Duodenal mucosa (tissue), 2 donors: ENCODE measurements around the gene CLASP1.
"Not testable (repeated sequence)": the region's sequence is repeated elsewhere in the genome, so short reads cannot be mapped to it uniquely, and the experiment has no call there.

ENCODE experiments used
- H3K27ac ChIP-seq: one replicate; pipeline ENCODE4 v1.7.0; 2013; ENCODE audit warnings: low read depth, low read length
- H3K27me3 ChIP-seq, 2 donors: one replicate each; pipeline ENCODE4 v1.7.0; 2013; ENCODE audit warnings: low read length in 2 of 2, control low read depth in 1 of 2; ENCODE audit not compliant: insufficient read depth in 2 of 2, control insufficient read depth in 1 of 2
- H3K36me3 ChIP-seq, 2 donors: one replicate each; pipeline ENCODE4 v1.7.0; 2013; ENCODE audit warnings: low read length in 2 of 2, control low read depth in 1 of 2; ENCODE audit not compliant: insufficient read depth in 2 of 2, control insufficient read depth in 1 of 2
- H3K4me1 ChIP-seq, 2 donors: one replicate each; pipeline ENCODE4 v1.7.0; 2013; ENCODE audit warnings: low read length in 2 of 2, control low read depth in 1 of 2; ENCODE audit not compliant: insufficient read depth in 2 of 2, control insufficient read depth in 1 of 2
- H3K4me3 ChIP-seq, 2 donors: one replicate each; pipeline ENCODE4 v1.7.0; 2013; ENCODE audit warnings: low read length in 2 of 2, low read depth in 1 of 2
- H3K9ac ChIP-seq, 2 donors: one replicate each; pipeline ENCODE4 v1.7.0; 2013; ENCODE audit warnings: low read length in 2 of 2, low read depth in 1 of 2
- H3K9me3 ChIP-seq, 2 donors: one replicate each; pipeline ENCODE4 v1.7.0; 2013; ENCODE audit warnings: low read length in 2 of 2, control low read depth in 1 of 2; ENCODE audit not compliant: control insufficient read depth in 1 of 2

Gene CLASP1

DNA sequence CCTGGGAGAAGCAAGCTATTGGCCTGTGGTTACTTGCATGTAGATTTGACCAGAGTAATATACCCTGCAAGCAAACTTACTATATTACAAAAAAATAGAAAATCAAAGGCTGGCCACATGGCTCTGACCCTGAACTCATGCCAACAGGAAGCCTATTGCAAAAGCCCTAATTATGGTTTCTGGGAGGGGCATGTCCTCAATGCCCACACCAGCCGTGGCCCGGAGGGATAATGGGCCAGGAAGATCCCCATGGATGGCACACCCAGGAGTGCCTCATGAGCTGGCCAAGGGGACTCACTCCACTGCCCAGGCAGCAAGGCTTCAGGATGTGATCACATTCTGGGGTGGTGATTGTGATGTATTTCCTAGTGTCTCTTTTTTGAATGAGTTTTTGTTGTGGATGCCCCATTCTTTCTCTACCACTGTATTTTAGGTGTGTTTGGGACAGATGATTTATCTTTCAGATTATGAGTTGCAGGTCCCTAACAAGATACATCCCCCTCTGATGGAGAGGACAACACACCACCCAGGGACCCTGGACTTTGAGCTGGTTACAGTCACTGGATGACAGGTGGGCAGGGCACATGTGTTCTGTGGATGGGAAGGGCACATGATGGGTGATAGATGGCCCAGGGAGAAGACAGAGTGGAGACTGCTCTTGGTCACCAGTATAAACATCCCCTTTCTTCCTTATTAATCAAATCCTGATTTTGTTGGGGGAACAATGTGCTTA lies 345.6 kb downstream of the CLASP1 start:
- no peaks in the 10 kb centered on the region for H3K9me3 ChIP-seq
- H3K36me3 ChIP-seq: no peaks in the 10 kb centered on the region
- H3K4me3 ChIP-seq: no peak overlapping the region
- H3K9ac ChIP-seq: no peak overlapping the region
- peaks cover 0 to 6% of the 10 kb centered on the region in 2 donors for H3K27me3 ChIP-seq
- no peaks in the 10 kb centered on the region for H3K4me1 ChIP-seq
- H3K27ac ChIP-seq: no peak overlapping the region

DNA sequence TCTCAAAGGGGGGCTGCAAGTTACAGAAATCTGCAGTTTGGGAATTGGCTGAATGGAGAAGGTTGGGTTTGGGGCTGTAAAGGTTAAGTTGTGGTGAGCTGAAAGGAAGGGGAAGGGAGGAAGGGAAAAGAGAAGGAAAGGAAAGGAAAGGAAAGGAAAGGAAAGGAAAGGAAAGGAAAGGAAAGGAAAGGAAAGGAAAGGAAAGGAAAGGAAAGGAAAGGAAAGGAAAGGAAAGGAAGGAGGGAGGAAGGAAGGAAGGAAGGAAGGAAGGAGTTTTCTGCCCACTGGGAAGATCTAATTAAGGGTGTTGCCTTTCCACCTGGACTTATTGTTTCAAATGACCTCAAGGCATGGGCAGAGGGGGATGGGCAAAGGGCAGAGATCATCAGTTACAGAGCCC lies 348.1 kb downstream of the CLASP1 start:
- H3K36me3 ChIP-seq, H3K27ac ChIP-seq, H3K27me3 ChIP-seq, H3K9ac ChIP-seq, H3K4me1 ChIP-seq, H3K4me3 ChIP-seq, H3K9me3 ChIP-seq: not testable (repeated sequence)

DNA sequence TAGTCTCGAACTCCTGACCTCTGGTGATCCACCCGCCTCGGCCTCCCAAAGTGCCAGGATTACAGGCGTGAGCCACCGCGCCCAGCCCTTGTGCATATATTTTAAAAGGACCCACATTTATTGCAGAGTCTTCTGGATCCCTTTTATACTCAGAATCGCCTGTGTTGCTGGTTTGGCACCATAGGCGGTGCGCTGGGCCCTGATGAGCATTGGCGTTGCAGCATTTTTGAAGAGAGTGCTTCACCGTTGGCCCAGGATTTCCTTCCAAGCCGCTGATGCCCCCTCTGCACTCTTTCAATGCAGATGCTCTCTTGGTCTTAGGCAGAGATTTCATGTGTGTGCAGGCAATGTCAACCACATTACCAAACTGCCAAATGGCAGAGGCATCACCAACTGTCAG lies 350.8 kb downstream of the CLASP1 start:
- Histone ChIP-seq H3K36me3 (no peaks in the 10 kb centered on the region), H3K9ac (no peak overlapping the region), H3K27me3 (peaks cover 5% of the 10 kb centered on the region in 2 donors), H3K27ac (no peak overlapping the region), H3K9me3 (no peaks in the 10 kb centered on the region), H3K4me1 (no peaks in the 10 kb centered on the region), H3K4me3 (no peak overlapping the region)

DNA sequence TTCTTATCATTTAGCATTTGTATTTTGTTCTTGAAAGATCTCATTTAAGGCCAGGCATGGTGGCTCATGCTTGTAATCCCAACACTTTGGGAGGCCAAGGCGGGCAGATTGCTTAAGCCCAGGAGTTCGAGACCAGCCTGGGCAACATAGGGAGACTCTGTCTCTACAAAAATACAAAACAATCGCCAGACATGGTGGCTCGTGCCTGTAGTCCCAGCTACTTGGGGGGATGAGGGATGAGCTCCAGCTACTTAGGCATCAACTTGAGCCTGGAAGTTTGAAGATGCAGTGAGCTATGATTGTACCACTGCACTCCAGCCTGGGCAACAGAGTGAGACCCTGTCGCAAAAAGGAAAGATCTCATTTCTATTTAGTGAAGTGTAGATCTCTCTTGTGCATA lies 351.4 kb downstream of the CLASP1 start:
- not testable (repeated sequence) for H3K9me3 ChIP-seq, H3K27me3 ChIP-seq, H3K9ac ChIP-seq, H3K4me3 ChIP-seq, H3K27ac ChIP-seq, H3K4me1 ChIP-seq, H3K36me3 ChIP-seq

DNA sequence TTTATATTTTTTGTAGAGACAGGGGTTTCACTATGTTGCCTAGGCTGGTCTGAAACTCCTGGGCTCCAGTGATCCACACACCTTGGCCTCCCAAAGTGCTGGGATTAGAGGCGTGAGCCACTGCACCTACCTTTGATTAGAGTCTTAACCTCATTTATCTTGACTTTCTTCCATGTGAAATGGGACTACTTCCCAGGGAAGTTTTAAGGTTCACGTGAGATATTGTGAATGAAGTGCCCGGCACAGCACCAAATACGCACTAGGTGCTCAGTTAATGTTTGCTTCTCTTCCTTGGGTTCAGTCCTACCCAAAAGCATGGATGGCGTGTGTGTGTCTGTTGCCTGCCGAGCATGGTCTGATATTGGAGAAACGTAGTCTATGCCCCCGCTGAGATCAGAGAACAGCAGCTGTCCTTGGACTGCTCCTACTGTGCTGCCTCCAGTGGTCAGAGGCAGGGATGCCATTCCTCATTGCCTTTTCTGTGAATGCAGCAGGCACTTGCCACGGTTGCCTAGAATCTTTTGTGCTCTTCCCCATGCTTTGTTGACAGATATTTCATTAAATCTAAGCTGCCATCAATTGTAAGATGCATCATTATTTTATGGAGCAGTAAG lies 351.9 kb downstream of the CLASP1 start:
- Histone ChIP-seq H3K27me3 (peaks cover 5% of the 10 kb centered on the region in 2 donors), H3K36me3 (no peaks in the 10 kb centered on the region), H3K27ac (no peak overlapping the region), H3K4me3 (no peak overlapping the region), H3K9me3 (no peaks in the 10 kb centered on the region), H3K9ac (no peak overlapping the region), H3K4me1 (peaks cover 4% of the 10 kb centered on the region in 2 donors)

DNA sequence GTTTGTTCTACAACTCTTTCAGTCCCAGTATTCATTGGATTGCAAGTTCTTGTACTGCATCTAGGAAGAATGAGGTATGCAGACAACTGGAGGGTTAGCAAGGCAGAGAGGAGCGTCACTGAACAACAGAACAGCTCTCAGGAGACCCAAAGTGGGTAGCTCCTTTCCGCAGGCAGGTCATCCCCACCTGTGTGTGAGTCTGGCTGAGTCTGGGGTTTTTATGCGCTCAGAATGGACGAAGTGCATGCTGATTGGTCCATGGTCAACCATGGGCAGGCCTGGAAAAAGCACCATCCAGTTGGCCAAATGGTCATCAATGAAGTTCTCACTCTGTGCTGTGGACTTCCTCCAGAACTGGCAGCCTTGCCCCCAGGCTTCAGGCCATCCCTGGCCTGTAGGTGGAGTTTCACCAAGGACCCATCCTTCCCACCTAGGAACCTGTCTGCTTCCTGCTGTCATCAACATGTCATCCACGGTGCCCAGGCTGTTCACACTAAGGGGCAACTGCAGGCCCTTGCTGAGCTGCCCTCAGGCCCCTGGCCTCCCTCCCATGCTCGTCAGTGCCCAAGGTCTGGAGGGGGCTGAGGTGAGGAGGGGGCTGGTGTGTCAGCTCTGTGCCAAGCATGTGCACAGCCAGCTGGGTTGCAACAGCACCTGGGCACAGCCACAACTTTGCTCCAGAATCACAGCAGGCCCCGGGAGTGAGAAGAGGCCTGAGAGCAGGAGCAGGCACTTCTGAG lies 353.2 kb downstream of the CLASP1 start:
- Histone ChIP-seq H3K27ac (no peak overlapping the region), H3K9ac (no peak overlapping the region), H3K27me3 (peaks cover 5% of the 10 kb centered on the region in 2 donors), H3K4me1 (peaks cover 4% of the 10 kb centered on the region in 2 donors), H3K4me3 (no peak overlapping the region), H3K9me3 (no peaks in the 10 kb centered on the region), H3K36me3 (no peaks in the 10 kb centered on the region)

DNA sequence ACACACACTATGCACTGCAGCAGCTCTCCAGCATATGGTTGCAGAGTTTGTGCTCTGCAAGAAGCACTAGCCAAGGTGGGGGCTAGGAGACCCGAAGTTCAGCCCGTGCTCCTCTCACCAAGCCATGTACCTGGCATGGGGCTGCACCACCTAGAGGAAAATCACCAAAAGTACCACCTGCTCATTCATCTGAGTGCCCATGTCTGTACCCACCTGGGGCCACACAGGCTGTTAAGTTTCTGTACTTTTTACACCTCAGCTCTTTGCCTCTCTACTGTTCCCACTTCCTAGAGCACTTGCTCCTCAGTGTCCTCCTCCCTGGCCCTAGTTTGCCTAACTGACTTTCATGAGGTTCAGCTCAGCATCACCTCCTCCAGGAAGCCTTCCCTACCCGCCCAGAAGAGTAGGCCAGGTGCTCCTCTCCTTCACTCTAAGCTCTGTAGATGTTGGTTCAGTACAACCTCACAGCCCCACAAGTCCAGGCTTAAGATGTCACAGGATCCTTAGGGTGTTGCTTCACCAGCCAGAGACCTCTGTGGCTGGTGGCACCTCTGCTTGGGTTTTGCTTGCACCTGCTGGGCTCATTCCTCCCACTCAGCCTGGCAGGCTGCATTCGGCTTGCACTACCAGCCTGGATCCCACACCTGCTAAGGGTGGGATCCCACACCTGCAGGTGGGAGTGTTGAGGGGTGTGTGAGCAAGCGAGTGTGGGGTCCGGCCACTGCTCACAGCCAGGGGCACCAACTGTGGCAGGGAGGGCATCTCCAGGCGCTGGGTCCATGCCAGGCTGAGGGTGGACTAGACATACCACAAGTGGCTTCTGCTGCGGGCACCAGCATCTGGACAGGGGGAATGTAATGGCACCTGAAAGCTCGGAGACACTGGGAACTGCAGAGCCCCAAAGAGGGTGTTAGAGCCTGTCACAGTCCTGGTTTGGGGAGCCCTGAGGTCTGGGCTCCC lies 354.1 kb downstream of the CLASP1 start:
- H3K9me3 ChIP-seq: no peaks in the 10 kb centered on the region

DNA sequence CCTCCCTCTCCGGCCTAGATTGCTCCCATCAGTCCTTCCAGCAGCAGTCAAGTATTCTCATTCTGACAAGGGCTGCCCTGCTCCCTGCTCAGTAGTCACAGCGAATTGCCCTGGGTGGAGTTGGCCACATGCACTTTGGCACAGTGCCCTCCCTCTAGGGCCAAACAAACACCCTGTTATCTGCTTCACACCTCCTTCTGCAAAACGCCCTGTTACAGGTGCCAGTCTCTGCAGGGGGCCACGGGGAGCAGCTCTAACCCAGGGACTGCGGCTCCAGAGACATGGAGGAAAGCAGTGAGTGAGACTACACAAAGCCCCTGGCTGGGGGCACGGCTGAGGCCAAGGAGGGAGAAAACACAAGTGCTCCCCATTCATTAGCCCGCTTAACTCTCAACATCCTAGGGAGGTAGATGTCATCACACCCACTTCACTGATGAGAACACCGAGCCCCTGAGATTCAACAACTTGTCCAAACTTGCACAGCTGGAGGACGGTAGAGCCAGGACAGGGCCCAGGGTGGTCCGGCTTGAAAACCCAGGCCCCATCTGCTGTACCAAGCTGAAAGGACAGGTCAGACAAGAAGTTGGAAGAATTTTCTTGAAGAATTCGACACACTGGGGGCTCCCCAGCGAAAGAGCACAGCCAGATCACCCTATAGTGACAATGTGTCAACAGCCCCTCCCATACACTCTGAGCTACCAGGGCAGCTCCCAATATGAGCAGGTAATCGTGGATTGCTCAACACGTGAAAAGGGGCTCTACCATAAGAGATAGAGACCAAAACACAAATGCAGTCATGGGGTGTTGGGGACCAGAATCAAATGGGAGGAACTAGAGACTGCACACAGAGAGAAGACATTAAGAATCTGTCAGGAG lies 355.6 kb downstream of the CLASP1 start:
- Histone ChIP-seq H3K4me3 (no peak overlapping the region), H3K36me3 (no peaks in the 10 kb centered on the region), H3K9me3 (no peaks in the 10 kb centered on the region), H3K27ac (no peak overlapping the region), H3K9ac (no peak overlapping the region), H3K27me3 (peaks cover 5% of the 10 kb centered on the region in 2 donors), H3K4me1 (peaks cover 4% of the 10 kb centered on the region in 2 donors)

More for the DNA sequence above, 354.1 kb downstream of the CLASP1 start:
- no peak overlapping the region for H3K4me3 ChIP-seq
- H3K9ac ChIP-seq: no peak overlapping the region
- peaks cover 5% of the 10 kb centered on the region in 2 donors for H3K27me3 ChIP-seq
- H3K36me3 ChIP-seq: no peaks in the 10 kb centered on the region
- peaks cover 4% of the 10 kb centered on the region in 2 donors for H3K4me1 ChIP-seq
- no peak overlapping the region for H3K27ac ChIP-seq

DNA sequence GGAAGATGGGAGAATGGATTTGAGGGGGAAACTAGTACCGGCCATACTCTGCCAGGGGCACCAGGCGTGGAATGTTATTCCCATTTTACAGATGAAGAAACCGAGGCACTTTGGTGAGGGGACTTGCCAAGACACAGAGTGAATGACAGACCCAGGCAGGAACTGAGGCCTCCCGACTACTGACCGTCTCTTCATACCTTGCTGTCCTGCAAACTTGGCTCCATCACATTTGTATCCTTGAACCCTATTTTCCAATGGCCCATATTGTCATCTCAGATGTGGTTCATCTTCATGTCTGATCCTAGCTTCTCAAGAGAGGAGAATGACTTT lies 358.0 kb downstream of the CLASP1 start:
- Histone ChIP-seq H3K4me1 (peaks cover 4% of the 10 kb centered on the region in 2 donors), H3K4me3 (no peak overlapping the region), H3K27ac (no peak overlapping the region), H3K36me3 (no peaks in the 10 kb centered on the region), H3K27me3 (peaks cover 0 to 11% of the 10 kb centered on the region in 2 donors), H3K9ac (no peak overlapping the region), H3K9me3 (no peaks in the 10 kb centered on the region)
